ENCODE data around the gene TULP4.
A peak's percentile ranks its signal among the peaks of the same experiment; 100 is the strongest.

GRCh38 chr6:158536891-158537798 lies 224.9 kb downstream of the TULP4 start:
- no peak for TF ChIP-seq CTCF (conservative IDR thresholded peaks at IDR 0.05 in 1 of 2, IDR thresholded peaks at IDR 0.05 in 1 of 2; ENCODE audit: low read depth in 1 of 2, low read length in 2 of 2)
- TF ChIP-seq EZH2 (IDR thresholded peaks at IDR 0.05; ENCODE audit: low read length, missing control alignments) = peak; percentile 97

Data from fibroblast of lung (primary cell).